Spleen (tissue), 11 donors: ENCODE measurements around the gene TSHZ2. TPM values are rescaled to one million over a fixed set of nuclear protein-coding genes. Genes with fewer than 3 reads are reported as not detected.

ENCODE experiments used
- DNase-seq: peaks from one replicate; pipeline ENCODE4 v3.0.0-alpha.2; 2020
- H3K27ac ChIP-seq, 8 donors: fragments of 200-600 bp; sonication (generic) in 7 of 8; 1 replicate in 4 of 8; 2 replicates in 4 of 8; pipeline versions ENCODE4 v1.5.0 to v1.8.0; 2016 to 2021; ENCODE audit warnings: inconsistent platforms in 4 of 8, mild to moderate bottlenecking in 4 of 8, moderate library complexity in 1 of 8
- H3K27me3 ChIP-seq, 7 donors: fragments of 200-600 bp; sonication (generic) in 6 of 7; replicated peaks in 1 of 7; 1 replicate in 4 of 7; 2 replicates in 3 of 7; pipeline versions ENCODE4 v1.5.0 to v1.8.0; 2016 to 2021; ENCODE audit warnings: inconsistent platforms in 3 of 7, mild to moderate bottlenecking in 1 of 7
- H3K36me3 ChIP-seq, 6 donors: fragments of 200-600 bp; sonication (generic) in 5 of 6; 1 replicate in 4 of 6; 2 replicates in 2 of 6; pipeline versions ENCODE4 v1.5.0 to v1.8.0; 2016 to 2021; ENCODE audit warnings: inconsistent platforms in 2 of 6
- H3K4me1 ChIP-seq, 6 donors: fragments of 200-600 bp; sonication (generic) in 5 of 6; 1 replicate in 3 of 6; 2 replicates in 3 of 6; pipeline versions ENCODE4 v1.5.0 to v1.8.0; 2016 to 2021; ENCODE audit warnings: inconsistent platforms in 3 of 6
- H3K4me3 ChIP-seq, 8 donors: fragments of 200-600 bp; sonication (generic) in 7 of 8; 1 replicate in 4 of 8; 2 replicates in 4 of 8; pipeline versions ENCODE4 v1.5.0 to v1.8.0; 2016 to 2021; ENCODE audit warnings: inconsistent platforms in 4 of 8, mild to moderate bottlenecking in 4 of 8, moderate library complexity in 2 of 8
- H3K9me3 ChIP-seq, 8 donors: fragments of 200-600 bp; sonication (generic) in 7 of 8; 1 replicate in 4 of 8; 2 replicates in 4 of 8; pipeline versions ENCODE4 v1.5.0 to v1.8.0; 2016 to 2021; ENCODE audit warnings: inconsistent platforms in 4 of 8
- POLR2A ChIP-seq, 3 donors: fragments of 450-650 bp; IDR thresholded peaks; one replicate each; pipeline ENCODE4 v1.5.1; 2017; ENCODE audit warnings: antibody characterized with exemption in 3 of 3, mild to moderate bottlenecking in 1 of 3
- POLR2AphosphoS5 ChIP-seq, 3 donors: sonication (generic); formaldehyde crosslinking; IDR thresholded peaks; one replicate each; pipeline ENCODE4 v1.5.1; 2017; ENCODE audit warnings: antibody characterized with exemption in 3 of 3
- WGBS, 5 donors: extraction: QIAGEN DNeasy Blood & Tissue Kit in 3 of 5; methylation state at CpG; one replicate each; pipeline versions ENCODE4 v1.1.5 to v1.1.7; 2013 to 2018; 5-methylcytosine and 5-hydroxymethylcytosine counted together
- intact Hi-C: fragments of 100-400 bp; cut with DNase I; formaldehyde crosslinking; loops from one replicate; pipeline ENCODE4 v1.15.0; 2023; ENCODE audit warnings: low total_unique reads
- polyA plus RNA-seq, 3 donors: library from polyadenylated mRNA; stranded (reverse); fragments of 200-250 nt; gene quantifications; one replicate each; pipeline ENCODE4 v1.2.1, GENCODE V29; 2013
- total RNA-seq, 7 donors: library from RNA; depleted of rRNA in 3 of 7; stranded (reverse); fragments of >200 nt in 3 of 7; fragmentation: NEBNext Ultra II Directional in 4 of 7; extraction: Animal tissue kit (Norgen Biotek cat#: 25700) in 4 of 7; gene quantifications; one replicate each; pipeline versions ENCODE4 v1.1.0 to v1.2.1, GENCODE V29; 2016 to 2021
- TF ChIP-seq, protein P1 (sequence below), 11 experiments: fragments of 200-600 bp in 7 of 11; fragments of 450-650 bp in 4 of 11; sonication (generic) in 4 of 11; IDR thresholded peaks in 8 of 11; conservative IDR thresholded peaks in 3 of 11; 1 replicate in 7 of 11; 2 replicates in 4 of 11; pipeline versions ENCODE4 v1.4.0 to v1.8.0; 2016 to 2021; ENCODE audit warnings: antibody characterized with exemption in 11 of 11, inconsistent platforms in 4 of 11, mild to moderate bottlenecking in 1 of 11
- donor health status: healthy with polysubstance abuse.
- donor health status: DM: no; HTN: no; CAD: no; lungs with moderate emphysema.
- donor health status: DM: no; HTN: no; CAD: no.
- donor health status: Bipolar disorder and iron deficiency.
- donor health status: healthy.
- donor health status: DM: no; HTN: no; CAD: no.
- donor health status: DM: yes; HTN: yes; CAD: no.

TSHZ2 gene
- total and polyA plus RNA-seq, 10 donors, result 0.86 to 19.2 (median 15.7) TPM

- Histone ChIP-seq H3K27ac (no peak overlapping the region), H3K9me3 (no peaks in the 10 kb centered on the region), H3K36me3 (no peaks in the 10 kb centered on the region), H3K4me3 (no peak overlapping the region), H3K27me3 (peaks cover 0 to 9% (median 0%) of the 10 kb centered on the region in 7 donors), H3K4me1 (peaks cover 0 to 14% (median 0%) of the 10 kb centered on the region in 6 donors)
- TF ChIP-seq POLR2AphosphoS5 (IDR thresholded peaks at IDR 0.05), result no peak
- TF ChIP-seq, protein P1, sequence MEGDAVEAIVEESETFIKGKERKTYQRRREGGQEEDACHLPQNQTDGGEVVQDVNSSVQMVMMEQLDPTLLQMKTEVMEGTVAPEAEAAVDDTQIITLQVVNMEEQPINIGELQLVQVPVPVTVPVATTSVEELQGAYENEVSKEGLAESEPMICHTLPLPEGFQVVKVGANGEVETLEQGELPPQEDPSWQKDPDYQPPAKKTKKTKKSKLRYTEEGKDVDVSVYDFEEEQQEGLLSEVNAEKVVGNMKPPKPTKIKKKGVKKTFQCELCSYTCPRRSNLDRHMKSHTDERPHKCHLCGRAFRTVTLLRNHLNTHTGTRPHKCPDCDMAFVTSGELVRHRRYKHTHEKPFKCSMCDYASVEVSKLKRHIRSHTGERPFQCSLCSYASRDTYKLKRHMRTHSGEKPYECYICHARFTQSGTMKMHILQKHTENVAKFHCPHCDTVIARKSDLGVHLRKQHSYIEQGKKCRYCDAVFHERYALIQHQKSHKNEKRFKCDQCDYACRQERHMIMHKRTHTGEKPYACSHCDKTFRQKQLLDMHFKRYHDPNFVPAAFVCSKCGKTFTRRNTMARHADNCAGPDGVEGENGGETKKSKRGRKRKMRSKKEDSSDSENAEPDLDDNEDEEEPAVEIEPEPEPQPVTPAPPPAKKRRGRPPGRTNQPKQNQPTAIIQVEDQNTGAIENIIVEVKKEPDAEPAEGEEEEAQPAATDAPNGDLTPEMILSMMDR (IDR thresholded peaks at IDR 0.05 in 8 of 11, conservative IDR thresholded peaks at IDR 0.05 in 3 of 11), result no peak
- TF ChIP-seq POLR2A (IDR thresholded peaks at IDR 0.05), result no peak
- no peak for DNase-seq
- WGBS, 5 donors, result 88 to 96% (median 94%) methylated on average over 1 of the region's 1 CpG
- intact Hi-C loops, result no loop called here
These were observed 326.8 kb downstream of the TSHZ2 start for GRCh38 chr20:53298911-53299310.

- H3K9me3 ChIP-seq, result no peaks in the 10 kb centered on the region
- no peaks in the 10 kb centered on the region for H3K36me3 ChIP-seq
- intact Hi-C loops, result no loop called here
- no peak overlapping the region for H3K4me3 ChIP-seq
- H3K4me1 ChIP-seq, result peaks cover 0 to 14% (median 0%) of the 10 kb centered on the region in 6 donors
- 44 to 63% (median 52%) methylated on average over 4 of the region's 4 CpGs for WGBS, 5 donors
- peaks cover 0 to 7% (median 0%) of the 10 kb centered on the region in 7 donors for H3K27me3 ChIP-seq
- TF ChIP-seq, protein P1 (IDR thresholded peaks at IDR 0.05 in 8 of 11, conservative IDR thresholded peaks at IDR 0.05 in 3 of 11), result no peak
- TF ChIP-seq POLR2A (IDR thresholded peaks at IDR 0.05) (no peak), POLR2AphosphoS5 (IDR thresholded peaks at IDR 0.05) (no peak)
- no peak for DNase-seq
- H3K27ac ChIP-seq, result no peak overlapping the region
These were observed 327.7 kb downstream of the TSHZ2 start for GRCh38 chr20:53299831-53300230.

DNA sequence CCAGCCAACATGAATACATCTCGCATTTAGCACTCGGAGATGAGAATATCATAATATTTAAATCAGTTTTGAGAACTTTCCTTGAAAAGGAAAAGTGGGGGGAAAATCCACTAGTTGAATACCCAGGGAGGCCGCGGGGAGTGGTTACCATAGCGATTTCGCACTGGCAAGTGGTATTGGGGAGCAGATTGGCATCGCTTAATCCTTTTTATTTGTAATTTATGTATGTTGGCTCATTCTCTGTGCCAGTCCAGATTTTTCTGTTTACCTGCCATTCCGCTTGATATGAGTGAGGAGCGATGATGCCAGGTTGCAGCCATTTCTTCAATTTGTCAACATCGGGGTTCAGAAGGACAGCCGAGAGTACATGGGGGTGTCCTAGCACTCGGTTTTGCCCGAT lies 329.7 kb downstream of the TSHZ2 start:
- intact Hi-C loops, result no loop called here
- H3K4me1 ChIP-seq, result peaks cover 0 to 14% (median 0%) of the 10 kb centered on the region in 6 donors
- no peaks in the 10 kb centered on the region for H3K9me3 ChIP-seq
- H3K4me3 ChIP-seq, result no peak overlapping the region
- H3K36me3 ChIP-seq, result no peaks in the 10 kb centered on the region
- H3K27ac ChIP-seq, result peak overlapping the region in 1 of 8 donors; percentile 53
- WGBS, 5 donors, result 95 to 97% (median 96%) methylated on average over 13 of the region's 13 CpGs
- DNase-seq, result no peak
- H3K27me3 ChIP-seq, result peaks cover 0 to 13% (median 0%) of the 10 kb centered on the region in 7 donors
- TF ChIP-seq, protein P1 (IDR thresholded peaks at IDR 0.05 in 8 of 11, conservative IDR thresholded peaks at IDR 0.05 in 3 of 11), result no peak
- TF ChIP-seq POLR2AphosphoS5 (IDR thresholded peaks at IDR 0.05) (no peak), POLR2A (IDR thresholded peaks at IDR 0.05) (no peak)

DNA sequence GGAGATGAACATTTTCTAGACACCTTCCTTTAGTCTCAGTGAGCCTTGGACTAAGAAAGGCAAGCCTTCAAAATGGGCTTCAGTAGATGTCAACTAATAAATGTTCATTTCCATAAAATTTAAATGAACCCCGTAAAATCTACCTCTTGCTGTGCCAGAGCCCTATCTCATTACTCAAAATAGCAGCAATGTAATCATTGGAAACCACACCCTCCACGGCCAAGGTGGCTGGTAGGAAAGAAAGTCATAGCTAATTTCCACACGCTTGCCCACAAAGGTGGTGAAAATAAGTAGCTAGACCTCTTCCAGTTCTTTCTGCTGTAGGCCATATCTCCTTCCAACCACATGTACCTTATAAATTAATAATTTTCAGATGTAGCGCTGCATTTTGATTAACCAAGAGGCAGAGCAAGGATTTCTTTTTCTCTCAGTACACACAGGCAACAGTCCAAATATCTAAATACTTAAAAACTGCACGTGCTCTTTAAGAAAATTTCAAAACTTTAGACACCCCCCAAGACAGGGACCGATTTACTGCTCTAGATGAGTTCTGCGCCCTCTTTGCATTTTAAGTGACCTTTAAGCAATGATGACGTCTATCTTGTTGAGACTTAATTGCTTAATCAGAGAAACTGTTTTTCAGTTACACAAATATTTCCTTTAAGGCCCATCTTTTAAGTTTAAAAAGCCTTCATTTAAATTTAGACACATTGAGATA lies 330.7 kb downstream of the TSHZ2 start:
- no peak overlapping the region for H3K4me3 ChIP-seq
- 64 to 78% (median 72%) methylated on average over 8 of the region's 8 CpGs for WGBS, 5 donors
- H3K36me3 ChIP-seq, result no peaks in the 10 kb centered on the region
- peak overlapping the region in 2 of 8 donors; percentile 16 to 53 for H3K27ac ChIP-seq
- TF ChIP-seq, protein P1 (IDR thresholded peaks at IDR 0.05 in 8 of 11, conservative IDR thresholded peaks at IDR 0.05 in 3 of 11), result no peak
- TF ChIP-seq POLR2A (IDR thresholded peaks at IDR 0.05) (no peak), POLR2AphosphoS5 (IDR thresholded peaks at IDR 0.05) (no peak)
- no peak for DNase-seq
- peaks cover 0 to 14% (median 0%) of the 10 kb centered on the region in 6 donors for H3K4me1 ChIP-seq
- no peaks in the 10 kb centered on the region for H3K9me3 ChIP-seq
- peaks cover 0 to 13% (median 0%) of the 10 kb centered on the region in 7 donors for H3K27me3 ChIP-seq
- intact Hi-C loops, result no loop called here
